GM15510 (cell line): Measurements from ENCODE around the gene CARNS1.

Source experiments
- POLR2A ChIP-seq: IDR thresholded peaks from 3 replicates; pipeline ENCODE4 v1.6.1; 2011; ENCODE audit warnings: borderline replicate concordance; ENCODE audit not compliant: insufficient read length; ENCODE audit errors: extremely low read depth

CARNS1 gene

GRCh38 chr11:67421430-67422031 lies 6.1 kb downstream of the CARNS1 start:
- no peak for TF ChIP-seq POLR2A

- TF ChIP-seq POLR2A = no peak
These were observed 7.4 kb downstream of the CARNS1 start for GRCh38 chr11:67422891-67423290.

GRCh38 chr11:67423466-67423865 lies 8.0 kb downstream of the CARNS1 start:
- no peak for TF ChIP-seq POLR2A

GRCh38 chr11:67423891-67424613 lies 8.6 kb downstream of the CARNS1 start:
- TF ChIP-seq POLR2A = no peak

- peak; percentile 90 for TF ChIP-seq POLR2A
These were observed 12.8 kb downstream of the CARNS1 start, which contains the start of gene RPS6KB2 for GRCh38 chr11:67428052-67429001. TSS of gene RPS6KB2 (plus strand) at chr11:67428494. CDS start at chr11:67428546, 52 bp downstream.

- no peak for TF ChIP-seq POLR2A
These were observed 13.7 kb downstream of the CARNS1 start for GRCh38 chr11:67429038-67429668.

- no peak for TF ChIP-seq POLR2A
These were observed 14.2 kb downstream of the CARNS1 start for GRCh38 chr11:67429722-67430121.

GRCh38 chr11:67431346-67432249 lies 16.1 kb downstream of the CARNS1 start:
- TF ChIP-seq POLR2A = no peak

GRCh38 chr11:67432655-67433349 lies 17.3 kb downstream of the CARNS1 start:
- TF ChIP-seq POLR2A = no peak

- peak; percentile 18 for TF ChIP-seq POLR2A
These were observed 18.3 kb downstream of the CARNS1 start for GRCh38 chr11:67433536-67434394.

GRCh38 chr11:67434395-67434881 lies 19.0 kb downstream of the CARNS1 start:
- peak; percentile 16 for TF ChIP-seq POLR2A

- TF ChIP-seq POLR2A = peak; percentile 25
These were observed 19.7 kb downstream of the CARNS1 start for GRCh38 chr11:67435031-67435726.
